ENCODE measurements around the gene MYZAP.

The MYZAP gene

DNA sequence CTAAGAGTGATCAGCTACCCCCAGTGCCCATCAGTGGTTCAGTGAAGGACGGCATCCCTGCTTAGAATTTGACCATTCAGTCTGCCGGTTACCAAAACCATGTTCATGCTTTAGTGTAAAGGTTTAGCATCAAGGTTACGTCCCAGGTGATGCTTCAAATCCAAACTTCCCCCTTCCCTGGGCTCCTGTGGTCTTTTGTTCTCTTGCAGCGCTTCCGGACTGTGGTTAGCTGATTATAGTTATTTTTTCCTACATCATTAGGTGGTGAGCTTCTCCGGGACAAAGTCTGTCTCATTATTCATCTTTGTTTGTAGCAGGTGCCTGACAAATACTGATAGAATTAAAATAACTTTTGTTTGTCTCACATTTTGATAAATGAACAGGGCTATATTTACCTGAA, 28.3 kb upstream of the MYZAP start:
- no peak for DNase-seq

DNA sequence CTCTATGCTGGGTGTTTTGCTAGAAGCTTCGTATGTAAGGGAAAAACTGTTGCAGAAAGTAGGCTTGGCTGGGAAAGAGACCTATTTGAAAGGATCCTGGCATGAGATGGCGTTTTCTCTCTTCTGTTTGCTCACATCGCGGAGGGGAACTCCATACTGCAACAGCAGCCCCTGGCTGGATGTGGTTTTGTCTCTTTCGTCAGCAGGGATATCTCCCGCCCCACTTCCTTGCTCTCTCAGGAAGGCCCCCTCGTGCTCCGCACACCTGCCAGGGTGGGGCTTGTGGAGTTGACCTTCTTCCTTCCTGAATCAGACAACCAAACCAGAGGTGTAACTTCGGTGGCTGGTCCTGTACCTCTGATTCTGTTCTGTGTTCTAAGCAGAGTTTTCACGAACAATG, 26.4 kb upstream of the MYZAP start:
- no peak for DNase-seq

DNA sequence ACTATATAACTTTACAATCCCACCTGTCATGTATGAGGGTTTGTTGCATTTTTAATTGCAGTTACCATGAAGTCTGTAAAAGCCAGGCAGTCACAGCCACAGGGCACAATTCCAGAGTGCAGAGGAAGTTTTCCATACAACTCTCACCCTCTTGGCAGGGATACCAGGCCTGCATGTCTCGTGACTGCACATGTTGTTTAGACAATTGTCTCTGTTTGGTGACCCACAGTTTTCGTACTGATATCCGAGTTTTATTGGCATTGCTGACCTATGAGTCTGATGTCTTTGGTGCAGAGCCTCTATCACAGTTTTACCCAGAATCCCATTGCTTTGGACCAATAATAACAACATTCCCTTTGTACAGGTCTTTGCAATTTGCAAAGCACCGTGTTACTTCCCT, 24.9 kb upstream of the MYZAP start:
- peak; percentile 44 for DNase-seq

DNA sequence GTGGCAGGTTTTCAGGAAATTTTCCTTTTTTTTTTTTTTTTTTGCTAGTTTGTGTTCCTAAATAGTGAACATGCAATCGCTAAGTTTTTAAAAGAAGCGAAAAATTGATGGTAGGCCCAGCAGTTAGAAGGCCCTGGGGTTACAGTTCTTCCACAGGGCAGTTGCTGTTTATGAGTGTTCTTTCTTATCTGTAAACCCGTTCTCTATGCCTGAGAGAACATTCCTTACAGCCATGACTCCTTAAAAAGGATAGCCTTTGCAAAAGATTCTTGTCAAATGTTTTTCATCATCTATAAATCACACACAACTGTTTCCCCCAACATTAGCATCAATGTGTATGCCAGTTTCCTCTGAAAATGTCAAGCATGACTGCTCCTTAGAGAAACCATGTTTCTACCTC, 23.8 kb upstream of the MYZAP start:
- no peak for DNase-seq

DNA sequence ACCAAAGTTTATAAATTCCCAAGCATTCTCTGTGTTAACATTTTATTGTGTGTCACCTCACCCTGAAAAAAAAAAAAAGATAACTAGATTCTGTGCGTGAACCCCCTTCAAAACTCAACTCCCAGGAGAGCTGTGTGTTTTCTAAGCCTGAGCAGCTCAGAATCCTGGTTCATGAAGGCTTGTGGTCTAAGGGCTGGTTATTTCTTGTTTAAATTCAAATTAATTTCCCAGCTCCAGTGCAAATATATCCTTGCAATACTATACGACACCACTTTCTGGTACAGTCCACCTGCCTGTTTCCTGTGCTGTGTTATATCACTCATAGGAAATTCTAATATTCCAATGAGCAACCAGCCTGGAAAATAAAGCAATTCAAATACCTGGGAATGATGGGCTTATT, 23.4 kb upstream of the MYZAP start:
- DNase-seq = no peak

DNA sequence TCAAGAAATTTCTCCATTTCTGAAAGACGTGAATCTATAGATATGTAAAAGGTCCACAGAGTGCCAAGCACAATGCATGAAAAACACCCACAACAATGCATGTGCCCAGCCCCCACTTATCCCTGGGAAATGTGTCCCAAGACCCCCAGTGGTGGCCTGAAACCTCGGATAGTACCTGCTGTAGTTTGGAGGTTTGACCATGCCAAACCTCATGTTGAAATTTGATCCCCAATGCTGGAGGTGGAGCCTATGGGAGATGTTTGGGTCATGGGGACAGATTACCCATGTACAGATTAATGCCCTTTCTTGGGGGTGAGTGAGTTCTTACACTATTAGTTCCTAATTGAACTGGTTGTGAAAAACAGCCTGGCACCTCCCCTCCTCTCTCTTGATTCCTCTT, 21.4 kb upstream of the MYZAP start:
- DNase-seq = no peak

DNA sequence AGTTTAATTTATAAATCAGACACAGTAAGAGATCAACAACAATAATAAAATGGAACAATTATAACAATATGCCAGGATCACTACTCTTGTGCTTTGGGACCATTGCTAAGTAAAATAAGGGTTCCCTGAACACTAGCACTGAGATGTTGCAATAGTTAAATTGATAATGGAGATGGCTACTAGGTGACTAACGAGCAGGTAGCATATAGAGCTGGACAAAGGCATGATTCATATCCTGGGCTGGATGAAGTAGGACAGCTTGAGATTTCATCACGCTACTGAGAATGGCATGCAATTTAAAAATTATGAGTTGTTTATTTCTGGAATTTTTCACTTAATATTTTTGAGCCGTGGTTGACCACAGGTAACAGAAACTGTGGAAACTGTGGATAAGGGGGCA, 20.7 kb upstream of the MYZAP start:
- DNase-seq = no peak

DNA sequence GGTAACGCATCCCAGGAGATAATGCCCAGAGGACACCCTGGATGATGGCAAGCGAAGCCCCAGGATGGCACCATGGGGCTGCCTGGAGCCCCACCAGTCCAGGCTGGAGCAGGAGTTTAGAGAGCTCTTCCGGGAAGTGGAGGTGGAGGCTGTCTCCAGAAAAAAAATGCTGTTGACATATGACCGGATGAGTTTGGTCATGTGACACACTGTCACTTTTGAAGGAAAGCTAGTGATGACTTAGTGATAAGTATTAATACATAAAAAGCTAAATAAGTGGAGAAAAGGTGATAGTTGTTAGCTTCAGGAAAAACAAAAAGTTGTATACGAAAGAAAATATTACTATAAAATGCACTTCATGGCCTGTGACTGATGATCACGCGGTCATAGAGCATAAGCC, 20.0 kb upstream of the MYZAP start:
- no peak for DNase-seq

DNA sequence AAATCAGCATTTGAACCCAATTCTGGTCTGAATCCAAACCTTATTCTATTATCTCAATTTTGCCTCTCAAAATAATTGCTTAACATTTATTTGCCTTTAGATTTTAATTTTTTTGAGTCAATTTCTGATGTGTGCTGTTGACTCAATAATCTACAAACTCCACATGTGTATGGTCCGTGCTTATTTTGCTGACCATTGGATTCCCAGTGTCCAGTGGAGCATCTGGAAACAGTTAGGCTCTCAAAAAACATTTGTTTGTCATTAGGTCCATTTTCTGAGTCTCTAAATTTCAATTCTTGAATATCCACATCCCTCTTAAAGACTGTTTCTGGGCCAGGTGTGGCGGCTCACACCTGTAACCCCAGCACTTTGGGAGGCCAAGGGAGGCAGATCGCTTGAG, 19.2 kb upstream of the MYZAP start:
- no peak for DNase-seq

DNA sequence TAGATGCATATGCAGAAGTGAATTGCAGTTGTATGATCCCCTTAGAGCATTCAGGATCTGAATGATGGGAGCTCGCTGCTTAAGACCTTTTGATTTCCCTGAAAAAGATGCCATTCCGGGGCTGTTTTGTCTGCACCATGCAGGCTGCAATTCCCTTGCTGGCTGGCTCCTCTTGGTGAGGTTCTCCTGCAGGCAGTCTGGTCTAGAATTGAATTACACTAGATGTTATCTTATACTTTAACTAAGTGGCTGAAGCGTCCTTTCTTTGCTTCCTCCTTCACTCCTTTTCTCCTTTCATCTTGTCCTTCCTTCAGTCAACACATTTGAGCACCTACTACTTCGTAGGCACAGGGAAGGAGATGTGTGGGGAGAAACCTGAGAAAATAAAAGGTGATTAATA, 18.6 kb upstream of the MYZAP start:
- no peak for DNase-seq

DNA sequence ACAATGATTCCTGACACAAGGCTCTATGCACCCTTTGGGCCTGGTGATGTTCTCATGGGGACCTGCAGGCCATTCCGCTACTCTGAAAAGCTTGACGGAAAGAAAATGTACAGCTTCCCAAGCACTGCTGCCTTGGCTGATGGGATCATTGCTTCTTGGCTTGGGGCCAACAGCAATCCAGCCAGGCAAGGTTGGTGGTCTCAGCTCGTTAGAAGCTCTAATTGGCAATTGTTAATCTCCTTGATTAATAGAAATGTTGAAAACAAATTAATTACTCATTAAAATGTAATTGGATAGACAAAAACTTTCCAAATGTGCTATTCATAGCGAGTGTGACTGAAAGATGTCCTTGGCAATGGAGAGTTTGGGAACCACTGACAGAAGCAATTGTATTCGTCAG, 16.3 kb upstream of the MYZAP start:
- DNase-seq = no peak

DNA sequence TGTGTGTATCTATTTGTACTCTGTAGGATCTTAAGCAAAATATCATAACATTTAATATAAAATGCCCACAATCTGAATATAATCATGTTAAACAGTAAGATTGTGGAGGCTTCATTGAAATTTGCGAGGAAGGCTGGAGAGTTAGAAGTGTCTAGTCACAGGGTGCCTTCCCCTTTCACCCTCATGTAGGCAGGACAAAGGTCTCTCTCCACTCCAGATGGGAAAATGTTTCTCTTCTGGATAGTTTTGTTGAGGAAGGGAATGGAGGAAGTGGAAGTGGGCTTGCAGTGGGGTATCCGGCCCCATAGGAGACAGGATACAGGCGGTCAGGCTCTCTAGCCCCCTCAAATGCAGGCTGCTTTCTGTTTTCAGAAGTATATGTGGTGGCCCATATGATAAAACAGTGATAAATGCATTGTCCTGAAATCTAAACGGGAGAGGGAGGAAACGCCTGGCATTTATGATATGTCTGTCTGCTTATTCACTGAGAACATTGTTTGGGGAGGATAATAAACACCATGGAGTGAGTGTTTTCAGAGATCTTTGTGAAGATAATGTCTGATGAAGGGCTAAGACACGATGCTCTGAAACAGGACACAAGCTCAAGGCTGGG, 13.3 kb upstream of the MYZAP start:
- DNase-seq = no peak

DNA sequence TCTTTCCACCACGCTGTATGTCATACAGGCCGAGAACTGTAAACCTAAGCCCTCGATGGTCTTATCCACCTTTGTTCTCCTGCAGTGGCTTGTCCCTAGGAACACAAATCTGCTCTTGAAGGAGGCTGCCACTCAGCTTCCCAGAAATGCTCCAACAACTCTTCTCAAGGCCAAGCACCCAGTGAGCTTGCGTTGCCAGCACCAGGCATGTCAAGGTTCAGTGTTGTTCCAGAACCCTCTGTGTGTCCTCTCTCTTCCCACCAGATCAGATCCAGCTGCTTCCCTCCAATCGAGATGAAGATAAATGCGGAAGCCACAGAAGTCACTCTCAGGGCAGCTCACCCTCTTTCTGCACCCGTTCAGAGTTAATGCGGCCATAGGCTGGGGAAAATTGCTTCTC, 11.3 kb upstream of the MYZAP start:
- no peak for DNase-seq

DNA sequence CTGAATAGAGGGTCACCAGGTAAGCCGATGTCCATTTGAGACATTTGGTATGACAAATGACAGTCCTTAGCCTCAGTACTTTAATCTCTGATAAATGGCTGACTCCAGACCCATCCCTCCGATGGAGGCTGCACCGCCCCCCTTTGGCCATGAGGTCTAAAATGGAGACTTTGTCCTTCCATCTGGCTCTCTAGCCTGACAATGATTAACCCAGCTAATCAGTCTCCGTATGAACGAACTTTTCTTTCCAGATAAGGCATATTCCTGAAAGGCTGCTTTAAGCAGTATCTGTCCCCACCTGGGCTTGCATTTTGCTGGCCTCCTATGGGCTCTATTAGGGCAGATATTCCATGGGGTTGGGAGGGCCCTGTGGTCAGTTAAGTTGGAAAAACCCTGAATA, 10.8 kb upstream of the MYZAP start:
- DNase-seq = no peak

DNA sequence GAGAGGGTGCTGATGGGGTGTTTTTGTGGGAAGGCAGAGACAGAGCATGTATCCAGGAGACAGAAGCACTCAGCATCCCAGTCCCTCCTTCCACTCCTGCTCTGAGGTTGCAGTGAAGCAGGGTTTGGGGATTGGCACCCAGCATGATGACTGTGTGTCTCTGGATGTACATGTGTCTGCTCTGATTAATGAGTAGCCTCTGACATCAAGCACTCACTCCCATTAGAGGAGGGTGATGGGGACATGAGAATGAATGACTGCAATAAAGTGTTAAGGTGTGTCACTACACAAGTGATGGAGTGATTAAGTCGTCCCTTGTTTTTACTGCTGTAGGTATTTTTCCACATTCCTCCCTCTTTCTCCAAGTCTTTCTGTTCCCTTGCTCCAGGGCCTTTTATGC, 9.6 kb upstream of the MYZAP start:
- no peak for DNase-seq

DNA sequence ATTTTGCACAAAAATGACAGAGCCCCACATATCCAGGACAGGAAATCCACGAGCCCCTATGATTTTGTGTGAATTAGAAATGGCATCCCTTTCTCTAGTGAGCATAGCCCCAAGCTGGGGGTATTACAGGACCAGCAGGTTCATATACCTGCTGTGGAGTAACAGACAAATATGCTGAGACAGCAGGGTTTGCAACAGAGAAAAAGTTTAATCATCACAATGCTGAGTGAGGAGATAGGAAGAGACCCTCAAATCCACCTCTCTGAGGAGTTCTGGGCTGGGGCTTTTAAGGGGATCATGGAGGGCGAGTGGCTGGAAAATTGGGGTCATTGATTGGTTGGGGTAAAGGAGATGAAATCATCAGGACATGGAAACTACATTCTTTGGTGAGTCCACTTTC, 8.4 kb upstream of the MYZAP start:
- no peak for DNase-seq

DNA sequence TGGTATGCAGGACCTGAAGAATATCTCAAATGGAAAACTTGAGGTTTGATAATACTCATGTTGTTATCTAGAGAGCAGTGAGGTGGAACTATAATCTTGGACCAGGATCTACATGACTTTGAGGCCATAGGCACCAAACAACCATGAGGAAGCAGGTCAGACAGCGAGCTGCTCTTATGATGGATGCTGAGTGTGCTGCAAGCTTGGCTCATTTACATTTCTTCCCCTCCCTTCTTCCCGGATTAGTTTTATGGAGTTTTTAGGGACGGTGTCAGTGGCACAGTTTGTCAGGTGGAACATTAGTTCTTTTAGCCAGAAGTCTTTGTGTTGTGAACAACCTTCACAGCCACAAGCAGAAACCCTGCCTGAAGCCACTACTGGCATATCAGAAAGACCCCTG, 8.0 kb upstream of the MYZAP start:
- no peak for DNase-seq

DNA sequence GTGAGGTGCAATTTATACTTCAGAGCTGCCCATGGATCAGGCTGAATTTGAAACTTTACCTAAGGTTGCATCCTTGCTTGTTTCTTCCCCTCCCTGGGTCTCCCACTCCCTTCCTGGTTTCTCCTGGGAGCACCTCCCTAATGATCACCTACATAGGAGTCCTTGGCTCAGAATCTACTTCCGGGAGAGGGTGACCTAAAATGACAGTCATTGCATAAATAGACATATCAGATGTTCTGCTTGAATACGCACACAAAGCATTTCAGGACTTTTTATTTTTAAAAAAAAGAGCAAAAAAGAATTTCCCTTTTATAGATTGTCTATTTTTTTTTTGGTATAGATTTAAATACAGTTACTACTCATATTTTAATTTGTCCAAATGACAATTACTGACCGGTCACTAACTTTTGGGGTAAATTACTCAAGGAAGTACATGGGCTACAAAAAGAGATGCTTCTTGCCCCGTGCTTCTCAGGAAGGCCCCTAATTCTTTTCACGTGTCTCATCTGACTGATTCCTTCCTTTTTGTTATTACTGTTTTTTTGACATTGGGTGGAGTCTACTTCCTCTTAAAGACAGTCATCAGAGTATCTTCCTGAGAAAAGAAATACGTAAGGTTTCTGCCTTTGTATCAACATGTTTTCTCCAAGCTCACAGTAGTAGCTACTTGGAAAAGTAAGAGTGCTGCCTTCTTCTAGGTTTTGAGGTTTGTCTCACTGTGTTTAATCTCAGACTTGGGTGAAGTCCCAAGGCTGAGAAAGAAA, 4.9 kb upstream of the MYZAP start:
- DNase-seq = no peak

DNA sequence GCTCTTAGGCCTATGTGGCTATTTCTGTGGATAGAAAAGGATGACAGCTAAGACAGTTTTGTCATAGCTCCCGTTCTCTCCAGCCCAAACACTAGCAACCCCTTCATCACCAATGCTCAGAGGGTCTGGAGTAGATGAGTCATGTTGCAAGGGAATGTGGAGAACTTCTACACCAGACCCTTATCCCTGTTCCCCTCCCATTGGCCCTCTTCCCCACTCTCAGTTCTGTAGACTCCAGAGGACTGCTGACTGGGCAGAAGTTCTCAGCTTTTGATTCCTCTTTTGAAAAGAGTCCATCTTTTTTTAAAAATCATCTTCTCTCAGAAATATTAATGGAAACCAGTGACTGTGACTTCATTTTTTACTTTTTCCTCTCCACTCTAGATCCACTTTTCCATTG, 2.4 kb upstream of the MYZAP start:
- no peak for DNase-seq

DNA sequence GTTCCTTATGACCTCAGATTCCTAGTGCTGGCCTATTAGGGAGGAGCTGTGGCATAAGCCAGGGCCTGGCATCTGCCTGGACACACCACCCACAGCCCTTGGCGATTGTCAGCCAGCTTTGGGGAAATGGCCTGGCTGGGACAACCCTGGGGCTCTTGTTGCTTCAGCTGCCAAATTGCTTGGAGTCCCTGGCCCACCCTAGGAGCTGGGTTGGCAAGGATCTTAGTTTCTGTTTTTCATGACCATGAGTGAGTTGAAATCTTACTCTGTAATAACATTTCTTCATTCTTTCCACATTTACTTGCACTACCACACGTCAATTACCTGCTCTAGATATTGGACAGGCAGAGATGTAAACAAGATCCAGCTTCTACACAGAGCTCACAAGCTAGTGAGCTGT, 1.9 kb upstream of the MYZAP start:
- no peak for DNase-seq

DNA sequence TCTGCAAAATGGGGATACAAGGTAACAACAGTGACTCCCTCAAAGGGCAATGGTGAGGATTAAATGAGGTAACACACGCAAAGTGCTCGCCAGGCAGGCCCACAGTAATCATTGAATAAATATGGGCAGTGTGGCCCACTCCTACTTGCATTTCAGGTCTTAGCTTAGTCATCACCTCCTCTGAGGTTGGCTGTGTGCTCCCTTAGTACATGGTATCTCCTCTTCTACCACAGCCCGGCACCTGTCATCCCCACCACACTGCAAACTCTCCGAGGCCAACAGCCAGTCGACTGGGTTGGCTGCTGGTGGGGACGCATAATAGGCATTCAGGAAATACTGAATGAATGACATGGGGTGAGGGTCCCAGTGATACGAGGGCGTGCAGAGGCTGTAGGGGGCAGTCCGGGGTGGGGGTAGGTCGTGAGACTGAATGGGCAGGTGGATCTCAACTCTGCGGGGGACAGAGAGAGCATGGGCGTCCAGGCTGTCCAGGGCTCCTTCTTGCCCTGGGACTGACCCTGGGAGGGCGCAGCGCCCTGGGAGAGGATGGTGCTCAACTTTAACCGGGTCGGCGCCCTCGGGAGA, 375 bp upstream of the MYZAP start:
- no peak for DNase-seq

DNA sequence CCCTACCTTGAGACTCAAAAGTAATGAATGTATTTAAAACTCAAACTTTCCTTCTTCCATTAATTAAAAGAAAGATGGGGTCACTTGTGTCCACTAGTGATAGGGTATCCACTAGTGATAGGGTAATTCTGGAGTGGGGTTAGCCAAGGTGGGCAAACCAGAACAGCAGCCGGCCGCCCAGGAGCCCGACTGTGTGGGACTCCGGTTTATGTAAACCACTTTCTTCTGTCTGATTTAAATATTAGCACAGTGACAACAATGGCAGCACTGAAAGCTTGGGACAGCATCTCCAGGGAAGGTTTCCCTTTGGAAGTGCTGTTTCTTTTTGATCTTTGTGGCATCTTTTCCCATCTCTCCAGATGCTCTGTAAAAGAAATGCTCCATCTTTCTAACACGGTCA, 722 bp downstream of the MYZAP start:
- no peak for DNase-seq

DNA sequence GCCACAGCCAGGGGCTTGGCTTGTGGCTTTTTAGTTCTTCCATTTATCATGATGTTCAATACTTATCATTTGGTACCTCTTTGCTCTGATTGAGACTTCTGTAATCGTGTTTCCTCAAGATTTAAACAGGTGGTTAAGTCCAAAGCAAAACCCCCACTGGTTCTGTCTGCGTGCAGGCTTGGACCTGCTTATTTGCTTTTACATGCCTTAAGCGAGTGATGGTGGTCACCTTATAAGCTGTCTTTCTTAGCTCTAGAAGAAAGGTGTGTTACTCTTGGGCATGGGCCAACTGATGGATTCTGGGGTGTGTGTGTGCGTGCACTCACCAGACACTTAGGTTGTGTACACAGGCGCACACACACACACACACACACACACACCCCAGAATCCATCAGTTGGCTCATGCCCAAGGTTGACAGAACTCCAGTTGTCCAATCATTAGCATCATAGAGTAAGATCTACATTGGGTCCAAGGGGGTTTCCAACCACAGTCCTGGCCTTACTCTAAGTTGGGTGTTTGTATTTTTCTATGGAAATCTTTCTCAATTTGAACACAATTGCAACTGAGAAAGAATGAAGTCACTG, 1.2 kb downstream of the MYZAP start:
- DNase-seq = no peak

DNA sequence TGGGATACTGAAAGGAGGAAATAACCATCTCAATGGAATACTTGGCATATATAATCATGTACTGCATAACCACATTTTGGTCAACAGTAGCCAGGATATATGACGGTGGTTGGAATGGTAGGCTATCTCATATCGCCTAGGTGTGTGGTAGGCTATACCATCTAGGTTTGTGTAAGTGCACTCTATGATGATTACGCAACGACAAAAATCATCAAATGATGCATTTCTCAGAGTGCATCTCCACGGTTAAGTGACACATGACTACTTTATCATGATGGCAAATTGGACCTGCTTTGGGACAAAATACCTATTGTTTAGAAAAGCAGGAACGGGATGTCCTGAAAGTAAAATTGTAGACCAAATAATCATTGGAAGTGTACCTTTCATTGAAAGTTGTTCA, 2.8 kb downstream of the MYZAP start:
- DNase-seq = no peak
